K562 (cell line): ENCODE measurements around the gene PYROXD2.

Experiments
- HIVEP1 ChIP-seq: fragments of 250-450 bp; sonication (Bioruptor Pico); IDR thresholded peaks from 2 replicates; pipeline ENCODE4 v1.4.0; 2020; ENCODE audit warnings: mild to moderate bottlenecking
- PATZ1 ChIP-seq: fragments of 250-450 bp; sonication (Bioruptor Pico); IDR thresholded peaks from 2 replicates; pipeline ENCODE4 v1.5.0; 2020; ENCODE audit warnings: mild to moderate bottlenecking, borderline replicate concordance
- POLR2A ChIP-seq: fragments of 450-650 bp; conservative IDR thresholded peaks from 2 replicates; pipeline ENCODE4 v1.6.1; 2016
- RAD21 ChIP-seq, 2 experiments: fragments of 250-450 bp in 1 of 2; fragments of 450-650 bp in 1 of 2; sonication (Bioruptor Pico) in 1 of 2; formaldehyde crosslinking in 1 of 2; IDR thresholded peaks in 1 of 2; conservative IDR thresholded peaks in 1 of 2; 2 replicates each; pipeline versions ENCODE4 v1.4.0 to v1.8.0; 2020 to 2022; ENCODE audit warnings: mild to moderate bottlenecking in 2 of 2, moderate library complexity in 1 of 2
- ZNF24 ChIP-seq: fragments of 450-650 bp; IDR thresholded peaks from 2 replicates; pipeline ENCODE4 v1.6.1; 2016
- ZNF384 ChIP-seq: IDR thresholded peaks from 2 replicates; pipeline ENCODE4 v1.6.1; 2012; ENCODE audit warnings: low read depth, low read length, improper control_type of control experiment

GRCh38 chr10:98374217-98374985 lies 40.6 kb downstream of the PYROXD2 start:
- TF ChIP-seq ZNF24: no peak
- no peak for TF ChIP-seq HIVEP1 (CRISPR knock-in tag)
- no peak for TF ChIP-seq PATZ1 (CRISPR knock-in tag)
- no peak for TF ChIP-seq ZNF384
- TF ChIP-seq POLR2A: no peak
- TF ChIP-seq RAD21 (CRISPR knock-in tag; conservative IDR thresholded peaks at IDR 0.05 in 1 of 2, IDR thresholded peaks at IDR 0.05 in 1 of 2): no peak
